ENCODE measurements around the gene ZKSCAN8.

The ZKSCAN8 gene

DNA sequence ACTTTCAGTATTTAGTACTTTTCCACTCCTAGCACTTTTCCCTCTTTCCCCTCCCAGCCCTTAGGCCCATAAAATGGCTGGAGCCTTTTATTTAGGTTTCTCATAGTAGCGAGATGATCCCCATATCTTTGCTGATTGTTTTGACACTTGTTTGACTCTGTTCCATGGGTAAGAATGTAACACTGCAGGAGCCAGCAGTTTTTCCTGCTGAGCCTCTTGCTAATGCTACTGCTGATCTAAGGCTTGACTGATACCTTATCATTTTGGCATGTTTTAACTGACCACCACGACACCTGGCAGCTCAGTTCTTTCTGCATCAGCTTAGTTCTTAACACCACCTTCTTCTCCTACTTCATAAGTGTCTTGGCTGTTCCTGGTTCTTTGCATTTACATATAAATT lies 29.6 kb downstream of the ZKSCAN8 start:
- H3K4me3 ChIP-seq (replicated peaks; ENCODE audit: insufficient read depth, low read length), result no peak overlapping the region
- DNase-seq (ENCODE audit: low read depth in 1 of 2, low spot score in 1 of 2), result no peak
- TF ChIP-seq POLR2AphosphoS5 (IDR thresholded peaks at IDR 0.05; ENCODE audit: low read depth) (no peak), SPI1 (IDR thresholded peaks at IDR 0.05; ENCODE audit: borderline replicate concordance, low read depth) (no peak), GABPA (IDR thresholded peaks at IDR 0.05; ENCODE audit: low read depth) (no peak)
- TF ChIP-seq, protein P1, sequence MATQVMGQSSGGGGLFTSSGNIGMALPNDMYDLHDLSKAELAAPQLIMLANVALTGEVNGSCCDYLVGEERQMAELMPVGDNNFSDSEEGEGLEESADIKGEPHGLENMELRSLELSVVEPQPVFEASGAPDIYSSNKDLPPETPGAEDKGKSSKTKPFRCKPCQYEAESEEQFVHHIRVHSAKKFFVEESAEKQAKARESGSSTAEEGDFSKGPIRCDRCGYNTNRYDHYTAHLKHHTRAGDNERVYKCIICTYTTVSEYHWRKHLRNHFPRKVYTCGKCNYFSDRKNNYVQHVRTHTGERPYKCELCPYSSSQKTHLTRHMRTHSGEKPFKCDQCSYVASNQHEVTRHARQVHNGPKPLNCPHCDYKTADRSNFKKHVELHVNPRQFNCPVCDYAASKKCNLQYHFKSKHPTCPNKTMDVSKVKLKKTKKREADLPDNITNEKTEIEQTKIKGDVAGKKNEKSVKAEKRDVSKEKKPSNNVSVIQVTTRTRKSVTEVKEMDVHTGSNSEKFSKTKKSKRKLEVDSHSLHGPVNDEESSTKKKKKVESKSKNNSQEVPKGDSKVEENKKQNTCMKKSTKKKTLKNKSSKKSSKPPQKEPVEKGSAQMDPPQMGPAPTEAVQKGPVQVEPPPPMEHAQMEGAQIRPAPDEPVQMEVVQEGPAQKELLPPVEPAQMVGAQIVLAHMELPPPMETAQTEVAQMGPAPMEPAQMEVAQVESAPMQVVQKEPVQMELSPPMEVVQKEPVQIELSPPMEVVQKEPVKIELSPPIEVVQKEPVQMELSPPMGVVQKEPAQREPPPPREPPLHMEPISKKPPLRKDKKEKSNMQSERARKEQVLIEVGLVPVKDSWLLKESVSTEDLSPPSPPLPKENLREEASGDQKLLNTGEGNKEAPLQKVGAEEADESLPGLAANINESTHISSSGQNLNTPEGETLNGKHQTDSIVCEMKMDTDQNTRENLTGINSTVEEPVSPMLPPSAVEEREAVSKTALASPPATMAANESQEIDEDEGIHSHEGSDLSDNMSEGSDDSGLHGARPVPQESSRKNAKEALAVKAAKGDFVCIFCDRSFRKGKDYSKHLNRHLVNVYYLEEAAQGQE (IDR thresholded peaks at IDR 0.05; ENCODE audit: insufficient replicate concordance, low read depth), result no peak
- TF ChIP-seq, protein P2, sequence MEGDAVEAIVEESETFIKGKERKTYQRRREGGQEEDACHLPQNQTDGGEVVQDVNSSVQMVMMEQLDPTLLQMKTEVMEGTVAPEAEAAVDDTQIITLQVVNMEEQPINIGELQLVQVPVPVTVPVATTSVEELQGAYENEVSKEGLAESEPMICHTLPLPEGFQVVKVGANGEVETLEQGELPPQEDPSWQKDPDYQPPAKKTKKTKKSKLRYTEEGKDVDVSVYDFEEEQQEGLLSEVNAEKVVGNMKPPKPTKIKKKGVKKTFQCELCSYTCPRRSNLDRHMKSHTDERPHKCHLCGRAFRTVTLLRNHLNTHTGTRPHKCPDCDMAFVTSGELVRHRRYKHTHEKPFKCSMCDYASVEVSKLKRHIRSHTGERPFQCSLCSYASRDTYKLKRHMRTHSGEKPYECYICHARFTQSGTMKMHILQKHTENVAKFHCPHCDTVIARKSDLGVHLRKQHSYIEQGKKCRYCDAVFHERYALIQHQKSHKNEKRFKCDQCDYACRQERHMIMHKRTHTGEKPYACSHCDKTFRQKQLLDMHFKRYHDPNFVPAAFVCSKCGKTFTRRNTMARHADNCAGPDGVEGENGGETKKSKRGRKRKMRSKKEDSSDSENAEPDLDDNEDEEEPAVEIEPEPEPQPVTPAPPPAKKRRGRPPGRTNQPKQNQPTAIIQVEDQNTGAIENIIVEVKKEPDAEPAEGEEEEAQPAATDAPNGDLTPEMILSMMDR (IDR thresholded peaks at IDR 0.05; ENCODE audit: insufficient read depth, low read length), result no peak
- H3K27ac ChIP-seq (replicated peaks), result no peak overlapping the region
- H3K27me3 ChIP-seq (ENCODE audit: insufficient read depth, poor library complexity, severe bottlenecking), result no peaks in the 10 kb centered on the region

DNA sequence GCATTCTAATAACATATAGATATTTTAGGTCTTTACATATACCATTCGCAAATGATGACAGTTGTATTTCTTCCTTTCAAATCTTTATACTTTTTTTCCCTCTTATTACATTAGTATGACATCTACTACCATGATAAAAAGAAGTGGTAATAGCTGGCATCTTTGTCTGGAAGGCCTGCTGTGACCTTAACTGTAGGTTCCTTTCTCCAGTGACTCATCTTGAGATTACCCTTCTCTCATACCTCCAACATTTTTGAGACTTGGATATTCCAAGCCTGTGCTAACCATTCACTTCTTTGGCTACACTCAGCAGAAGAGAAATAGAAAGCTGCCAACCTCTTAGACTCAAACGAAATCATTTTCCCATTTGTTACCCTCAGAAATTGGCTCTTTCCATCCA lies 30.3 kb downstream of the ZKSCAN8 start:
- H3K4me3 ChIP-seq (replicated peaks; ENCODE audit: insufficient read depth, low read length), result no peak overlapping the region
- no peak for DNase-seq (ENCODE audit: low read depth in 1 of 2, low spot score in 1 of 2)
- TF ChIP-seq SPI1 (IDR thresholded peaks at IDR 0.05; ENCODE audit: borderline replicate concordance, low read depth) (no peak), GABPA (IDR thresholded peaks at IDR 0.05; ENCODE audit: low read depth) (no peak), POLR2AphosphoS5 (IDR thresholded peaks at IDR 0.05; ENCODE audit: low read depth) (no peak)
- TF ChIP-seq, protein P2 (IDR thresholded peaks at IDR 0.05; ENCODE audit: insufficient read depth, low read length), result no peak
- TF ChIP-seq, protein P1 (IDR thresholded peaks at IDR 0.05; ENCODE audit: insufficient replicate concordance, low read depth), result no peak
- no peaks in the 10 kb centered on the region for H3K27me3 ChIP-seq (ENCODE audit: insufficient read depth, poor library complexity, severe bottlenecking)
- H3K27ac ChIP-seq (replicated peaks), result no peak overlapping the region

DNA sequence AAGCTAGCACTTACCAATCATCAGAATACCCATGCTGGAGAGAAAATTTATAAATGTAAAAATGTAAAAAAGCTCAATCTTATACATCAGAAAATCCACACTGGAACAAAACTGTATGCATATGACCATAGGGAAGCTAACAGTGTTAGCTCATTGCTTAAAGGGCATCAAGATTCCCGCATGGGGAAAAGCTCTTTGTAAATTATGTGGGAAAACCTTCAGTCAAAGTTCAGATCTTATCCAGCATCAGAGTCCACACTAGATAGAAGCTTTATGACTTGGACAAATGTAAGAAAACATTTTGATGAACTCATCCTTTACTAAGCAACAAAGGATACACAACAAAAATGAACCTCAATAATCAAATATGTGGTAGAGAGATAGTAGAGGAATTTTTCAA lies 34.7 kb downstream of the ZKSCAN8 start:
- Histone ChIP-seq H3K27ac (replicated peaks) (no peak overlapping the region), H3K4me3 (replicated peaks; ENCODE audit: insufficient read depth, low read length) (no peak overlapping the region), H3K27me3 (ENCODE audit: insufficient read depth, poor library complexity, severe bottlenecking) (no peaks in the 10 kb centered on the region)
- DNase-seq (ENCODE audit: low read depth in 1 of 2, low spot score in 1 of 2), result no peak
- TF ChIP-seq GABPA (IDR thresholded peaks at IDR 0.05; ENCODE audit: low read depth) (no peak), POLR2AphosphoS5 (IDR thresholded peaks at IDR 0.05; ENCODE audit: low read depth) (no peak)
- TF ChIP-seq, protein P1 (IDR thresholded peaks at IDR 0.05; ENCODE audit: insufficient replicate concordance, low read depth), result no peak
